NCI-H345 (cell line): Measurements from ENCODE around the gene ILDR1.
A peak's percentile ranks its signal among the peaks of the same experiment; 100 is the strongest.

Source experiments
- DNase-seq: peaks from one replicate; lab custom pipeline; 2025; lab: John Stamatoyannopoulos, UW

Gene ILDR1

DNA sequence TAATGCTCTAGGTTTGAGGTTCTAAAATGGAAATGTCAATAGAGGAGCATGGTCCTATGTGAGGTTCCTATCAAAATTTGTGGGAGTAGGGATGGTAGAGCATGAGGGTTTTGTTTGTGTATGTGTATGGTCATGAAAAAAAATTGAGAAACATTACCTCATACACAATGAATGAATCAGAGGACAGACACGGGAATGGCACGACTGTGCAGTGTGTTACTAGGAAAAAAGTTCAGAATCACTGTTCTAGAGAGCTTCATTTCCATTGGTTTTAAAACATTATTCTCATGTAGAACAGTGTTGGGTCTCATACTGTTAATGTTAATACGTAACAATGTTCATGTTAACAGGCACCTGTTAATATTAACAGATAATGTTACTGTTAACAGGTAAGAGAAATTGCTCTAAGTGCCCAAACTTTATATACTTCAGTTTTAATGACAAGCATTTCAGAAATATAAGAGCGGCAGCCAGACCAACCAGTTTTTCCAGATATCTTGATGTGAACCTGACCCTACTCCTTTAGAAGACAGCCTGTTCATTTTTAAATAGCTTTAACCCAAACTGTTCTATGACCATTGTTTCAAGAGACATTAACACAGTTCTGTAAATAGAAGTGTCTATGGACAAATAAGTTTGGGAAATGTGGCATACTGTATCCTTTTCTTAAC lies 79.8 kb downstream of the ILDR1 start:
- DNase-seq = no peak

GRCh38 chr3:121941592-121941991 lies 80.5 kb downstream of the ILDR1 start:
- DNase-seq = no peak

DNA sequence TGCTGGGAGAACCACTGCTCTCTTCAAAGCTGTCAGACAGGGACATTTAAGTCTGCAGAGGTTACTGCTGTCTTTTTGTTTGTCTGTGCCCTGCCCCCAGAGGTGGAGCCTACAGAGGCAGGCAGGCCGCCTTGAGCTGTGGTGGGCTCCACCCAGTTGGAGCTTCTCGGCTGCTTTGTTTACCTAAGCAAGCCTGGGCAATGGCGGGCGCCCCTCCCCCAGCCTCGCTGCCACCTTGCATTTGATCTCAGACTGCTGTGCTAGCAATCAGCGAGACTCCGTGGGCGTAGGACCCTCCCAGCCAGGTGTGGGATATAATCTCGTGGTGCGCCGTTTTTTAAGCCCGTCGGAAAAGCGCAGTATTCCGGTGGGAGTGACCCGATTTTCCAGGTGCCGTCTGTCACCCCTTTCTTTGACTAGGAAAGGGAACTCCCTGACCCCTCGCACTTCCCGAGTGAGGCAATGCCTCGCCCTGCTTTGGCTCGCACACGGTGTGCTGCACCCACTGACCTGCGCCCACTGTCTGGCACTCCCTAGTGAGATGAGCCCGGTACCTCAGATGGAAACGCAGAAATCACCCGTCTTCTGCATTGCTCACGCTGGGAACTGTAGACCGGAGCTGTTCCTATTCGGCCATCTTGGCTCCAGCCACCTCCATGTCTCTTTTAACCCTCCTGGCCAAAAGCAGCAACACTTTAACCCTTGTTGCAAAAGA lies 83.7 kb downstream of the ILDR1 start:
- DNase-seq = peak; percentile 17
